NK-92 (cell line): Measurements from ENCODE around the gene PHETA1.

Source experiments
- DNase-seq: peaks from one replicate; lab custom pipeline; 2025; ENCODE audit not compliant: unreplicated experiment; lab: John Stamatoyannopoulos, UW

PHETA1 gene

DNA sequence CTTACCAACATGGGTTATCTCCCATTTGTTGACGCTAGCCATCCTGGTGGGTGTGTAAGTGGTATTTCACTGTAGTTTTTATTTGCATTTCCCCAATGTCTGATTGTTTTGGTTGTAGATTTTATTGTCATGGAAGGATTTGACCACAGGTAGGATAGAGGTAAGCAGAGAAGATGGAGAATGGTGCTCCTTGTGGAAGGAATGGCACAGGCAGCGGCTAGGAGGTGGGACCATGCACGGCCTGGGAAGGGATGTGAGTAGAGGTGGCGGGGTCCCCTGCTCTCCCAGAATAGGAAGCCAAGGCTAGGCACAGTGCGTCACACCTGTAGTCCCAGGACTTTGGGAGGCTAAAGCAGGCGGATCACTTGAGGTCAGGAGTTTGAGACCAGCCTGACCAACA lies 41.4 kb downstream of the PHETA1 start:
- DNase-seq: no peak

DNA sequence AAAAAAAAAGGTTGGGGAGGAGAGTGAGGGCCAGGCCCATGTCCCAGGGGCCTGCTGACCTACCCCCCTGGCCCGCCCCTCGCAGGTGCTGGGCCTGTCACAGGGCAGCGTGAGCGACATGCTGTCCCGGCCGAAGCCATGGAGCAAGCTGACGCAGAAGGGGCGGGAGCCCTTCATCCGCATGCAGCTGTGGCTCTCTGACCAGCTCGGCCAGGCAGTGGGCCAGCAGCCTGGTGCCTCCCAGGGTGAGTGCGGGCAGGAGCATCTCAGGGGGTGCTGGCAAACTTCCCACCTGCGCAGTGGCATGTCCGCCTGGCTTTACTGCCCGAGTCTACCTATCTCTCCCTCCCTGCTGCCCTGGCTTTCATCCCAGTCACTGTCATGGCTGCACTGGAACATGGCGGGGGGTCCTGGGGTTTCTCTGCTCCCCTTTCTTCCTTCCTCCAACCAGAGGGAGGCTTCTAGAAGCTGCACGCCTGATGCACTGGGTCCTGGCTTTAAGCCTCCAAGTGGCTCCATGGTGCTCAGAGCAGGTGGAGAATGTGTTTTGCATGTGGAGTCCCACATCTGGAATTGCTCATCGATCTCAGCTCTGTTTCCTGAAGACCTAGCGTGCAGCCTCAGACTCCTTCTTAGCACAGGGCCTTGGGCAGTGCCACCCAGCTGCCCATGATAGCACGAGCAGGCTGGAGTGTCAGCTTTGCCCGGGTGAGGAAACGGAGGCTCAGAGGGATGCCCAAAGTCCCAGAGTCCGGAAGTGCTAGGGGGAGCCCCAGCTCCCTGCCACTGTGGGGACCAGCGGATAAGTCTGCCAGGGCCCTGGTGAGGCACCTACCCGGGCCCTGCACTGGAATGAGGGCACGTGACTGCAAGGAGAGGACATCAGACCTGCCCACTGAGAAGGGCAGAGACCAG lies 46.3 kb downstream of the PHETA1 start:
- no peak for DNase-seq

DNA sequence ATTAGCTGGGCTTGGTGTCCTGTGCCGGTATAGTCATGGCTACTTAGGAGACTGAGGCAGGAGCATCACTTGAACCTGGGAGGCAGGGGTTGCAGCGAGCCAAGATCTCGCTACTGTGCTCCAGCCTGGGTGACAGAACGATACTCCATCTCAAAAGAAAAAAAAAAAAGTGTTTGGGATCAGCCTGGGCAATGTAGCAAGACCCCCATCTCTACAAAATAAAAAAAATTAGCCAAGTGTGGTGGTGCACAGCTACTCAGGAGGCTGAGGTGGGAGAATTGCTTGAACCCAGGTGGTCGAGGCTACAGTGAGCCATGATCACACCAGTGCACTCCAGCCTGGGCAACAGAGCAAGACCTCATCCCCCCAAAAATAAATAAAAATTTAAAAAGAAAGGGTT lies 47.6 kb downstream of the PHETA1 start:
- no peak for DNase-seq

DNA sequence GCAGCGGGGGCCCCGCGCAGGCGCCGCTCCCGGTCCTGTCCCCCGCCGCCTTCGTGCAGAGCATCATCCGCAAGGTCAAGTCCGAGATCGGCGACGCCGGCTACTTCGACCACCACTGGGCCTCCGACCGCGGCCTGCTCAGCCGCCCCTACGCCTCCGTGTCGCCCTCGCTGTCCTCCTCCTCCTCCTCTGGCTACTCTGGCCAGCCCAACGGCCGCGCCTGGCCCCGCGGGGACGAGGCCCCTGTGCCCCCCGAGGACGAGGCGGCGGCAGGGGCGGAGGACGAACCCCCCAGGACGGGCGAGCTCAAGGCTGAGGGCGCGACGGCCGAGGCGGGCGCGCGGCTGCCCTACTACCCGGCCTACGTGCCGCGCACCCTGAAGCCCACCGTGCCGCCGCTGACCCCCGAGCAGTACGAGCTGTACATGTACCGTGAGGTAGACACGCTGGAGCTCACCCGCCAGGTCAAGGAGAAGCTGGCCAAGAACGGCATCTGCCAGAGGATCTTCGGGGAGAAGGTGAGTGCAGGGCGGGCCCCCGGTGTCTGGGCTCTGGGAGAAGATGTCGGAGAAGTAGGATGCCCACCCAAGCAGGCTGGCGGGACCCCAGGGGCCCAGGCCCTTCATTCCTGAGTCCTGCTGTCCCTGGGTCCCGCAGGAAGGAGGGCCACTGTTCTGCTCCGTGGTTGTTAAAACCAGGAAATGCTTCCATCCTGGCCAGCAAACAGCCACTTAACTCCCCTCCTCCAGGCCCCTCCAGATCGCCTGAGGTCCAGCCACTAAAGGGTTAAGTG lies 48.4 kb downstream of the PHETA1 start:
- DNase-seq: no peak

DNA sequence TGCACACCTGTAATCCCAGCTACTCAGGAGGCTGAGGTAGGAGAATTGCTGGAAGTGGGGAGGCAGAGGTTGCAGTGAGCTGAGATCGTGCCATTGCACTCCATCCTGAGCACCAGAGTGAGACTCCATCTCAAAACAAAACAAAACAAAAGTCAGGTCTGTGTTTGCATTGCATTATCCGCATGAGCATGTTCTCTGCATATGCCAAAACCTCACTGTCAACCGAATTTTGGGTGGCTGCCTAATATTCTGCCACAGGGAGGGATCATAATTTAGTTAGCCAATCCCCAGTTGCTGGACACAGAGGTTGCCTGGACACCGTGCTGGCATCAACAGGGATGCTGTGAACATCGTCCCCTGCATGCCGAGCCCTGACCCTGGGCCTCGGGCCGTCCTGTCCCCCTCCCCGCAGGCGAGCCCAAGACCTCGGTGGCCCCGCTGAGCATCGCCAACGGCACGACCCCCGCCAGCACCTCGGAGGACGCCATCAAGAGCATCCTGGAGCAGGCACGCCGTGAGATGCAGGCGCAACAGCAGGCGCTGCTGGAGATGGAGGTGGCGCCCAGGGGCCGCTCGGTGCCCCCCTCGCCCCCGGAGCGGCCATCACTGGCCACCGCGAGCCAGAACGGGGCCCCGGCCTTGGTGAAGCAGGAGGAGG lies 49.2 kb downstream of the PHETA1 start:
- no peak for DNase-seq

DNA sequence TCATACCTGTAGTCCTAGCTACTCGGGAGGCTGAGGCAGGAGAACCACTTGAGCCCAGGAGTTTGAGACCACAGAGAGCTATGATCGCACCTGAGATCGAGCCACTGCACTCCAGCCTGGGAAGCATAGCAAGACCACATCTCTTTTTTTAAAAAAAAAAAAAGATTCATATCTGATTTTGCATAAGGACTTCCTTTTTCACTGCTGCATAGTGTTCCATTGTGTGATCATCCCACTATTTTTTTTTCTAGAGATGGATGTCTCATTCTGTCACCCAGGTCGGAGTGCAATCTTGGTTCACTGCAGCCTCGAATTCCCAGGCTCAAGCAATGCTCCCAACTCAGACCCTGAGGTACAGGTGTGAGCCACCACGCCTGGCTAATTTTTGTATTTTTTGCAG lies 50.4 kb downstream of the PHETA1 start:
- no peak for DNase-seq

DNA sequence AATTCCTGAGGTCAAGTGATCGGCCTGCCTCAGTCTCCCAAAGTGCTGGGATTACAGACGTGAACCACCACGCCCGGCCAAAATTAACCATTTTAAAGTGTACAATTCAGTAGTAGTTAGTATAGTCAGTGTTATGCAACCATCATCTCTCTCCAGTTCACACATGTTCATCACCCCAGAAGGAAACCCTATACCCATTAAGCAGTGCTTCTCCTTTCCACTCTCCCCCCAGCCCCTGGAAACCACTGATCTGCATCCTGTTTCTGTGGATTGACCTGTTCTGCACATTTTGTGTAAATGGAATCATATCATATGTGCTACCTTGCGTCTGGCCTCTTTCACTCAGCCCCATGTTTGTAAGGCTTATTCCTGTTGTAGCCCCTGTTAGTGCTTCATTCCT lies 52.2 kb downstream of the PHETA1 start:
- no peak for DNase-seq

DNA sequence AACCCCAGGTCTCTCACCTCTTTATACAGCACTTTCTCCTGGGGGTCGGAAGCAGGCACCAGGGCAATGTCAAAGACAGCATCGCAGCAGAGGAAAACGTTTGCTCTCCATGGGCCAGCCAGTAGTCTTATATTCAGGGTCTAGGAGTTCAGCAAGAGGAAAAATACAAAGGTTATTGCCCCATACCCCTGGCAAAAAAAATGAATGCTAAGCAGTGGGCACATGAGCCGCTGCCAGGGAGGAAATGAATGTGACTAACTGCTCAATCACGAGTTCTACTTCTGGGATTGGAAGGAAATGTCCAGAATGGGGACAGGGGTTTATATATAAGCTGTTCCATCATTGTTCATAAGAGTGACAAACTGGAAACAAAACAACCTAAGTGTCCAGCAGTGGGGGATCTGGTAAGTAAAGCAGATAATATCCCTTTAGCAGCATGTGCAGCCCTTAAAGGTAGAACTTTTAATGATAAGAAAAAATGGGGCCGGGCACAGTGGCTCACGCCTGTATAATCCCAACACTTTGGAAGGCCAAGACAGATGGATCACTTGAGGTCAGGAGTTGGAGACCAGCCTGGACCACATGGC lies 53.8 kb downstream of the PHETA1 start:
- no peak for DNase-seq

DNA sequence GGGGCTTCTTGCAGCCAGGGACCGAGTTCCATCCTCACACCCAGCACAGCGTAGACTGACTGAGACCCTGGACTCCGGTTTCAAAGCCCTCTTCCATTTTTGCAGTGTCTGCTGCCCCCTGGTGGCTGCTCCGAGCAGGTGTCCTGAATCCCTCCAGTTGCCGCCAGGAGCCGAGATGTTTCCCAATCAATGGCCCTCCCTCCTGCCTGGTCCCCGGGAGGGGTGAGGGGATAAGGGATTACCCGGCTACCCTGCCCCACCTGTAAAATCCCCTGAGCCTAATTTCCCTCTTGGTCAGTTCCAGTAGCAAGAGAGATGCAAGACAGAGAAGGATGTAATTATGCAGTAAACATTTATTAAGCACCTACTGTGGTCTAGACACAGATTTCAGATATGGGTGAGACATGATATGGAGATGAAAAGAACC lies 55.0 kb downstream of the PHETA1 start:
- DNase-seq: no peak

DNA sequence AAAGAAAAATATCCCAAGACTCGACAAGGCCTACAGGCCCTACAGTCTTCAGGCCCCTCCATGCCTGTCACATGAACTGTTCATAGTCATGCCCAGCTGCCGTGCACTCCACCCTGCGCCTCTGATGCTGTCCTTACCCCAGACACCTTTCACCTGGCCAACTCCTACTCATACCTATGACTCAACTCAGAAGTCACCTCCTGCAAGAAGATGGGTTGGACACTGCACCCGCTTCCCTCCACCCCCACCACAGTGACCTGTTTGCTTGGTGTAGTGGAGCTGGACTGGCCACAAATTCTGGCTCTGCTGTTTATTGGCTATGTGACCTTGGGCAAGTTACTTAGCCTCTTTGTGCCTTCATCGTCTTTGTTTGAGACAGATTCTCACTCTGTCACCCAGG lies 56.2 kb downstream of the PHETA1 start:
- DNase-seq: no peak

DNA sequence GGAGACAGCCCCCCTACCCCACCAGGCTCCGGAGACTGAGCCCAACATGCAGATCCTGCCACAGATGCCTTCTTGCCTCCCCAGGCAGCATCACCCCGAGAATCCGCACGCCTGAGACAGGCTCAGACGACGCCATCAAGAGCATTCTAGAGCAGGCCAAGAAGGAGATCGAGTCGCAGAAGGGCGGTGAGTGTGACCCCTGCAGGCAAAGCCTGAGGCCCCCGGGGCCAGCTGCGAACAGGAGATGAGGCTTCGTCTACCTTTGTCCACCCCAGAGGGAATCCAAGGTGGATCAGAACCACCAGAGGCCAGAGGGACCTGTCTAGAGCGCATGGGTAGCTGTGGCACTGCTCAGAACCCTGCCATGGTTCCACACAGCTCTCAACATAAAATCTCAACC lies 56.9 kb downstream of the PHETA1 start:
- no peak for DNase-seq

DNA sequence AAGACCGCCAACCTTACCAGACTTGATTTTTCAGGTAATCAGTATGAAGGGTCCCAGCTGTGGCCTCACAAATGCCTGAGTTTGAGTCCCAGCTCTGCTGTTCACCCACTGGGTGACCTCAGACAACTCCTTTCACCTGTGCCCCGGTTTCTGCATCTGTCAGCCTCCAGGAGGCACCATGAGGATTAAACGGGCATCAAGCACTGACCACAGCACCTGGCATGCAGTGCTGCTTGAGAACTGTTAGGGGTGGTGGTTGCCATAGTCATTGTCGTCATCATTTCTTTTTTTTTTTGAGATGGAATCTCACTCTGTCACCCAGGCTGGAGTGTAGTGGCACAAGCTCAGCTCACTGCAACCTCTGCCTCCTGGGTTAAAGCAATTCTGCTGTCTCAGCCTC lies 57.9 kb downstream of the PHETA1 start:
- DNase-seq: no peak
